HepG2 (cell line): Measurements from ENCODE around the gene C22orf42. TPM values are rescaled to one million over a fixed set of nuclear protein-coding genes. Genes with fewer than 3 reads are reported as not detected.

Experiments
- ARHGAP35 ChIP-seq: sonication (generic); formaldehyde crosslinking; IDR thresholded peaks from 2 replicates; pipeline ENCODE4 v1.9.0; 2022; ENCODE audit warnings: mild to moderate bottlenecking, inconsistent platforms, moderate library complexity, missing genetic modification reagents, borderline replicate concordance
- BCL3 ChIP-seq: sonication (generic); formaldehyde crosslinking; IDR thresholded peaks from 2 replicates; pipeline ENCODE4 v1.5.1; 2020; ENCODE audit warnings: mild to moderate bottlenecking, missing genetic modification reagents, moderate library complexity
- CENPBD1 ChIP-seq: sonication (generic); formaldehyde crosslinking; IDR thresholded peaks from 2 replicates; pipeline ENCODE4 v1.8.0; 2022; ENCODE audit warnings: missing genetic modification reagents, low read depth, mild to moderate bottlenecking, borderline replicate concordance
- CTCF ChIP-seq: sonication (generic); formaldehyde crosslinking; IDR thresholded peaks from 2 replicates; pipeline ENCODE4 v1.5.0; 2020; ENCODE audit warnings: mild to moderate bottlenecking, missing genetic modification reagents, moderate library complexity
- HMG20B ChIP-seq: conservative IDR thresholded peaks from 2 replicates; pipeline ENCODE4 v1.6.1; 2016; ENCODE audit warnings: missing genetic modification reagents, missing compliant biosample characterization
- IRF2 ChIP-seq: IDR thresholded peaks from 2 replicates; pipeline ENCODE4 v1.6.1; 2018; ENCODE audit warnings: missing genetic modification reagents, missing compliant biosample characterization
- MED1 ChIP-seq: sonication (generic); formaldehyde crosslinking; IDR thresholded peaks from 2 replicates; pipeline ENCODE4 v1.4.0; 2020; ENCODE audit warnings: missing genetic modification reagents
- MYPOP ChIP-seq: sonication (generic); formaldehyde crosslinking; IDR thresholded peaks from 2 replicates; pipeline ENCODE4 v1.8.1; 2023; ENCODE audit warnings: mild to moderate bottlenecking, moderate library complexity, missing genetic modification reagents
- PRDM15 ChIP-seq: sonication (generic); formaldehyde crosslinking; IDR thresholded peaks from 2 replicates; pipeline ENCODE4 v1.4.0; 2020; ENCODE audit warnings: missing genetic modification reagents
- TRAFD1 ChIP-seq: sonication (generic); formaldehyde crosslinking; IDR thresholded peaks from 2 replicates; pipeline ENCODE4 v1.5.1; 2020; ENCODE audit warnings: missing genetic modification reagents, mild to moderate bottlenecking, borderline replicate concordance
- YEATS2 ChIP-seq: sonication (generic); formaldehyde crosslinking; IDR thresholded peaks from 2 replicates; pipeline ENCODE4 v1.4.0; 2020; ENCODE audit warnings: missing genetic modification reagents, borderline replicate concordance
- ZFX ChIP-seq: sonication (generic); formaldehyde crosslinking; IDR thresholded peaks from 2 replicates; pipeline ENCODE4 v1.4.0; 2020; ENCODE audit warnings: mild to moderate bottlenecking, low read depth, missing genetic modification reagents, moderate library complexity
- ZNF687 ChIP-seq: sonication (generic); formaldehyde crosslinking; IDR thresholded peaks from 2 replicates; pipeline ENCODE4 v1.5.1; 2020; ENCODE audit warnings: mild to moderate bottlenecking, missing genetic modification reagents, moderate library complexity
- polyA plus RNA-seq, 8 experiments: library from polyadenylated mRNA; depleted of rRNA in 3 of 8; stranded (reverse) in 7 of 8; unstranded in 1 of 8; fragments of >200 nt; fragmentation: Illumina TruSeq in 4 of 8; extraction: Trizol in 4 of 8; gene quantifications; 2 replicates each; pipeline versions ENCODE4 v1.2.1 to v1.2.3, GENCODE V29; 2011 to 2016; ENCODE audit warnings: low read depth in 4 of 8, missing spikeins in 1 of 8, mixed read lengths in 1 of 8; ENCODE audit not compliant: insufficient read depth in 1 of 8
- total RNA-seq, 5 experiments: library from RNA; depleted of rRNA; stranded (reverse); fragments of >200 nt; fragmentation: Illumina TruSeq; extraction: Trizol; gene quantifications; 2 replicates each; pipeline ENCODE4 v1.2.3, GENCODE V29; 2016; ENCODE audit warnings: low read depth in 1 of 5

The C22orf42 gene
- total and polyA plus RNA-seq, 2 of the 13 experiments (the other 11 are each of a cell fraction or from before 2014, with no cell fraction given) = not detected

- no peak for TF ChIP-seq BCL3 (CRISPR knock-in tag)
- no peak for TF ChIP-seq TRAFD1 (CRISPR knock-in tag)
- peak; percentile 73 for TF ChIP-seq ZNF687 (CRISPR knock-in tag)
- no peak for TF ChIP-seq HMG20B
- TF ChIP-seq CTCF (CRISPR knock-in tag) = peak; percentile 92
- TF ChIP-seq IRF2 (CRISPR knock-in tag) = 0 out of 2 replicates have a peak, but pooled peaks have one; percentile 19
- TF ChIP-seq CENPBD1 (CRISPR knock-in tag) = no peak
- no peak for TF ChIP-seq MED1
- TF ChIP-seq MYPOP (CRISPR knock-in tag) = peak; percentile 69; the same call in 1 of the 2 replicates
- TF ChIP-seq YEATS2 (CRISPR knock-in tag) = peak; percentile 28; the same call in 1 of the 2 replicates
- TF ChIP-seq ZFX = peak; percentile 71
- peak; percentile 94 for TF ChIP-seq PRDM15 (CRISPR knock-in tag)
- TF ChIP-seq ARHGAP35 (CRISPR knock-in tag) = 0 out of 2 replicates have a peak, but pooled peaks have one; percentile 18
These were observed 43.6 kb upstream of the C22orf42 start (continued) for GRCh38 chr22:32202539-32203180.
